ENCODE data around the gene FAM184B.

- no peak for TF ChIP-seq CTCF (IDR thresholded peaks at IDR 0.05; ENCODE audit: low read length)
- TF ChIP-seq EZH2 (optimal IDR thresholded peaks at IDR 0.05; ENCODE audit: low read depth, low read length) = no peak
- no peak for TF ChIP-seq EZH2phosphoT487 (IDR thresholded peaks at IDR 0.05; ENCODE audit: low read length)
These were observed 18.0 kb downstream of the FAM184B start for GRCh38 chr4:17763416-17763815.
